Epithelial cell of esophagus (primary cell): Measurements from ENCODE around the gene REEP6.

Experiments used
- DNase-seq: peaks from one replicate; pipeline ENCODE4 v3.0.0; 2010; ENCODE audit warnings: low read depth
- H3K4me3 ChIP-seq: 2 replicates; pipeline ENCODE4 v1.5.1; 2011; ENCODE audit warnings: mild to moderate bottlenecking, low read length, control low read depth
- CTCF ChIP-seq: IDR thresholded peaks from 2 replicates; pipeline ENCODE4 v1.5.1; 2011; ENCODE audit warnings: low read depth, mild to moderate bottlenecking, low read length, control low read depth, inconsistent platforms; ENCODE audit not compliant: insufficient read depth; ENCODE audit errors: missing control alignments

The REEP6 gene

GRCh38 chr19:1491114-1491848 is at the start of gene REEP6:
REEP6 (plus strand) TSS chr19:1491181; CDS start chr19:1491270, 89 bp downstream.
- no peak for TF ChIP-seq CTCF

GRCh38 chr19:1441677-1442438 is 49.1 kb upstream of the REEP6 start:
- no peak for TF ChIP-seq CTCF
- DNase-seq: no peak

More at GRCh38 chr19:1491114-1491848, at the start of gene REEP6:
- DNase-seq: no peak
- peak within 1 kb of the TSS; percentile 67 for H3K4me3 ChIP-seq

GRCh38 chr19:1445185-1445931 is 45.6 kb upstream of the REEP6 start:
- peak; percentile 62 for DNase-seq
- peak; percentile 40 for TF ChIP-seq CTCF

More at GRCh38 chr19:1441677-1442438, 49.1 kb upstream of the REEP6 start:
- no peak overlapping the region for H3K4me3 ChIP-seq

GRCh38 chr19:1445932-1446712 is 44.9 kb upstream of the REEP6 start:
- no peak overlapping the region for H3K4me3 ChIP-seq
- TF ChIP-seq CTCF: no peak
- no peak for DNase-seq

More at GRCh38 chr19:1445185-1445931, 45.6 kb upstream of the REEP6 start:
- no peak overlapping the region for H3K4me3 ChIP-seq

- TF ChIP-seq CTCF: no peak
- H3K4me3 ChIP-seq: no peak overlapping the region
- DNase-seq: no peak
Observed at GRCh38 chr19:1446713-1447481, 44.1 kb upstream of the REEP6 start.
